NCI-H748 treated with DMSO at 0.1 percent for 48 hours (cell line): ENCODE results near the gene ISG20L2.

Experiments used
- DNase-seq: peaks from one replicate; lab custom pipeline; 2025; lab: John Stamatoyannopoulos, UW

The ISG20L2 gene

DNA sequence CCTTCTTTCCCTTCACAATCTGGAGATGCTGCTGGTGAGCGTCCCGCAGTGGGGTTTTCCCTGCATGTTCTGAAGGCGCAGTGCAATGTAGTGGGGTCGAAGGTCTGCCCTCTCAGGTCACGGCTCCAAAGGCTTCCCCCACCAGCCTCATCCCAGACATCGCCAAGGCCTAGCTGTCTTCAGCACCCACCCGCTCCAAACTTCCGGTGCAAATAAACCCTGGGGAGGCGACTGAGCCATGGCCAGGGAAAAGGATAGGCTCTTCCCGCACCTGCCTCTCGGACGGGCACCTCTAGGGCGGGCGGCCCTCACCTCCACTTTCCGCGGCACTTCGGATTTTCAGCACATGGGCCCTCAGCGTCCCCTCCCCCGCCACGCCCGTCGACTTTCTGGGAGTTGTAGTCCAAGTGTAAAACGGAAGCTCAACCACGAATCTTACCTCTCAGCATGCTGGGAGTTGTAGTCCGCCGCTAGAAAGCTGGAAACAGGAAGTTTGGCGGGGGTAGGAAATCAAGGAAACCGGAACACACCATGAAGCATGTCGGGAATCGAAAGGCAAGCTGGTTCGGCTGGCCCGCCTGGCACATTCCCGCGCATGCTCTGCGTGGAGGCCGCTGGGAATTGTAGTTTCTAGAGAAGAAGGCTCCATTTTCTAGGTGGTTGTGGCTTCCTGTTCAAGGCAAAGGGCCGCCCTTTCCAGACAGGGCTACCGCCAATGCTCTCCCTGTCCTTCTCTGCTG, 12.3 kb upstream of the ISG20L2 start, which contains the start of gene MRPL24:
TSS of gene MRPL24 (minus strand) at position 348 of the 740 bp plus-strand sequence. CDS start 2,384 bp downstream, outside the sequence.
- peak; percentile 99 for DNase-seq

DNA sequence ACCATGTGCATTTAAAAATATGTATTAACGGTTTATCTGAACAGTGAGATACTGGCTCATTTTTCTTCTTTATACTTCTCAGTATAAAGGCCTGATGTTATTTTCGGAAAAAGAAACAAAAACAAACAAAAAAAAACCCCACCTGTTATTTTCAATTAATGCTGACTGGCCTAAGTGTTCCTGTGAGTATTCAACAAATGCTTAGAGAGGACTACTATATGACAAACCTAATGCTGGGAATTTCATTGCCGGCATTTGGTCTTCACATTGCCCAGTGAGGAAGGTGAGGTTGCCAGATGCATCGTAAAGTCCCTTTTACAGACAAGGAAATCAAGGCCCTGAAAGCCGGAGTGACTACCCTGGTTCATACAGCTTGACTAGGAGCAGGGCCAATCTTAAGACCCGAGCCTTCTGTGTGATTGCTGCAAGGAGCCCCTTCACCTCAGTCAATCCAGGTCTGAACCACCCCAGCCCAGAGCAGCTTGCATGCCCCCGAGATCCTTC, 11.7 kb upstream of the ISG20L2 start:
- DNase-seq: no peak

DNA sequence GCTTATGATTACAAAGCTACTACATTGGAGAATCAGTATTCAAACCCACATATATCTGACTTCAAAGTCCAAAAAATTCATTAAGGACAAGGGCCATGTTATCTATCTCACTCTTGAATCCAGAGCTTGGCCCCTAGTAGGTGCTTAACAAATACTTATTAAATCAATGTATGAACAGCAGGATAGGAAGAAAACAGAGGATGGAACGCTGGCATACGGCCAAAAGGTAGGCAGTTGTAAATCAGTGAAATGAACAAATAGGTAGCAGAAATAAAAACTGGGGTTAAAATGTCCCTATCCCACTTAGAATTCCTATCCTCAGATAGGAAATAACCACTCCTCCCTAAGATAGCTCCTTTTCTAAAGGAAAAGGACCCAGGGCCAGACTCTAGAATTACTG, 10.3 kb upstream of the ISG20L2 start:
- DNase-seq: no peak

DNA sequence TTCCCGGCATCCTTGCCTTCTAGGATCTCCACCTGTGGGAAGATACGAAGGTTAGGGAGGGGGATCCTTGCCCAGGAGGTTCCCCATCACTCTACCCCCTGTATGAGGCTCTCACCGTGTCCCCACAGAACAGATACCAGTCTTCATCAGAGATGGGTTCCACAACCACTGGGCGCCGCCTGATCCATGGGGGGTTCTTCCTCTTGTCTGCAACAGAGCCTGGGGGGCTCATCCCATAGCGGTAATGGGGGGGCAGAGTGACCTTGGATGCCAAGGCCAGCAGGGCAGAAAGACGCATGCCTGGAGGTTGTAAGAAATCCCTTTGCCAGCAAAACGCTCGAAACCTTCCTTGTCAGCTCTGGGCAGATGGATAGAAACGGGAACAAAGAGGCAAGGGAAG, 9.8 kb upstream of the ISG20L2 start:
- no peak for DNase-seq

DNA sequence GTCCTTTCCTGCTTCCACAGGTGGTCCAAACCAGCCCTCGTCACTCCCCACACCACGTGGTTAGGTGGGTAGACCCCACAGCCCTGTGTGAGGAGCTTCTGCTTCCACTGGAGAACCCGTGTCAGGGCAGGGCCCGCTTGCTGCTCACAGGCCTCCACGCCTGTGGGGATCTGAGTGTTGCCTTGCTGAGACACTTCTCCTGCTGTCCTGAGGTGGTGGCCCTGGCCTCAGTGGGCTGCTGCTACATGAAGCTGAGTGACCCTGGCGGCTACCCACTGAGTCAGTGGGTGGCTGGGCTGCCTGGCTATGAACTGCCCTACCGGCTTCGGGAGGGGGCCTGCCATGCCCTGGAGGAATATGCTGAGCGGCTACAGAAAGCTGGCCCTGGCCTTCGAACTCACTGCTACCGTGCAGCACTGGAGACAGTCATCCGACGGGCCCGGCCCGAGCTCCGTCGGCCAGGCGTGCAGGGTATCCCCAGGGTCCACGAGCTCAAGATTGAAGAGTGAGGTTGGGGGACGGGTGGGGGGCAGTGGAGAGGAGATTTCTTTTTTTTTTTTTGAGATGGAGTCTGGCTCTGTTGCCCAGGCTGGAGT, 5.5 kb upstream of the ISG20L2 start:
- DNase-seq: no peak

DNA sequence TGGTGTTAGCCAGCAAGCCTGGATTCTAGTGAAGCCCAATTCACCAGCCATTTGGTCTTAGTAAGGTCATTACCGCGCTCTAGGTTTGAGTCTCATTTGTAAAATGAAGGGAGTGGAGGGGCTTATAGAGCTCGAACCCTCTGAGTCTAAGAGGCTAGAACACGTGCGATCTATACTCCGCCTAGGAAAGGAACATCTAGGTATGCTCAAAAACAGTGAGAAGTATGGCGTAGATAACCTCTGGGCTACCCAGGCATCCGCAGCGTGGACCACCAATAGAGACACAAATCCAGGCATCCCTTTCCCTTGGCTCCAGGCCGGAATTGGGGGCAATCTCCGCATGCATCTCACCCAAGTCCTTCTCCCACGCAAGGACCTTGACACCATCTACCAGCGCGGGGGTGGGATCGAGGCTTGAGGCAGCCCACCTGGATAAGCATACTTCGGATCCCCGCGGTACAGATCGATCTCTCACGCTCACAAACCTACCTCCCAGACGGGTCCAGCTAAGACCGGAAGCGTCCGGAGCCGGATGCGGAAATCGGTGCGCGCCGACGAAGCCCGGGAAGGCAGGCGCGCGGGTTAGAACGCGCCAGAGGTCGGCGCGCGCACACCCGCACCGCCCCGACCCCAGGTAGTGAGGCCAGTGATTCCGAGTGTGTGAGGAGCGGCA, 504 bp downstream of the ISG20L2 start, which contains the start of gene METTL25B:
TSS of gene METTL25B (plus strand) at position 544 of the 673 bp plus-strand sequence. CDS start 636 bp downstream, outside the sequence.
- peak; percentile 47 for DNase-seq

DNA sequence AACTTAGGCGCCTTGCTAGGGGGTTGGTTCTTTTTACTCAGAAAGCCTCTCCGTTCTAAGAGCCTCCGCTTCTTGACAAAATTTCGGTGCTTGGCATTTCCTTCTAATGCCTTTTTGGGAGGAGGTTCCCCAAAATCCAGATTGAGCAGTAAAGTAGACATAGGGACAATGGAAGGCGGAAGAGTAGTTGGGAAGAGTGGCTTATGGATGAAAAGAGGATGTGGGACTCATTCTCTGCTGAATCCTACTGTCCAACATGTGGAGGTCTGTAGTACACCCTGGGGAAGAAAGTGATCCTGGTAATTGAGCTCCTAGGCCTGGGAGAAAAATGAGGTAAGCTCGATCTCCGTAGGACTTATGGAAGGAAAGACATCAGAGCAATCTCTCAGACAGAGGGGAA, 1.1 kb downstream of the ISG20L2 start:
- no peak for DNase-seq

DNA sequence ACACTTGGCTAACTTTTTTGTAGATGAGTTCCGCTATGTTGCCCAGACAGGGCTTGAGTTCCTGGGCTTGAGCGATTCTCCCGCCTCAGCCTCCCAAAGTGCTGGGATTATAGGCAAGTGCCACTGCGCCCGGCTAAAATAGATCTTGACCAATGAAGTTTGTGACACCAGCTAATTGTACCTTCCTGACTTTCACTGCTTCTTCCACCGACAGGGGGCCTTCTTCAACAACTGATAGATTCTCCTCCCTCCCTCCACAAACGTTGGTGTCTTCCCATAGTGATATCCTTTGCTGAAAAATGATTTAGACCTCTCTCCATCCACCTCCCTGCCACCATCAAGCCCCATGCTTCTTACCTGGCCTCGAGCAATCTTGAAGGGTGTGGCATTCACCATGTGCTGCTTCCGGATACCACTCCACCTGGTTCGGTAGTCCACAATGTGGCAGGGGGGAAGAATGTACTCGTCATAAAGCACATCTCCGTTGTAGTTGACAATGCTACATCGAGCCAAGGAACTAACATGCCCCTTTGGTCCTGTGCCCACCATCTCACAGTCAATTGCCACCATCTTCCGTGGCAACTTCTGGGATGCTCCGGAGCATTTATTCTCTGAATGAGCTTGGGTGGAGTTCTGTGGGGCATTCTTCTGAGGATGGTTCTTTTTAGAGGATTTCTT, 1.9 kb downstream of the ISG20L2 start:
- DNase-seq: peak; percentile 61

DNA sequence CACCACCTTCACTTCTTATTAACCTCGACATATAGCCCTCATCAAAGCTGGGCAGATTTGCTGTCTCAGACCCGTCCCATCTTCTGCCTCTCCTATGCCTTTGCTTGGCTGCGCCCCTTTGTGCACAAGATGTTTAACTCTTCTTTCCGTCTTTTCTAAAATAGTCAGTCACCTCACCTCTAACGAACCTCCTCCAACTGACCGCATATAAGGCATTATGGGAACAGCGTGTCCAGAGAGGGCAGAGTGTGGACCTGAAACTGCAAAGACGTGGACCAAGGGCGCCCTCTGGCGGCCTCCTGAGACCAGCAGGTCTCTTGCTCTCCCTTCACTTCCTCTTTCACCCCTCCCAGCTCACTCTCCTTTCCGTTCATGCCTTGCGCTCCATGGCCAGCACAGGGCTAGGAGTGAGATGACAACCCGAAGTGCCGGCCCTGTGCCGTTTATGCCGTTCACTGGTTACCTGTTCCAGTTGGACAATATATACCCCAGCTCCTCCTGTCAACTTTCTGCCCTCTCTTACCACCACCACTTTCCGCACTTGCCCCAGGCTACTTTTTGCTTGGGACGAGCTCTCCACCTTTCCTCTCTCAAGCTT, 2.8 kb downstream of the ISG20L2 start:
- DNase-seq: peak; percentile 84

DNA sequence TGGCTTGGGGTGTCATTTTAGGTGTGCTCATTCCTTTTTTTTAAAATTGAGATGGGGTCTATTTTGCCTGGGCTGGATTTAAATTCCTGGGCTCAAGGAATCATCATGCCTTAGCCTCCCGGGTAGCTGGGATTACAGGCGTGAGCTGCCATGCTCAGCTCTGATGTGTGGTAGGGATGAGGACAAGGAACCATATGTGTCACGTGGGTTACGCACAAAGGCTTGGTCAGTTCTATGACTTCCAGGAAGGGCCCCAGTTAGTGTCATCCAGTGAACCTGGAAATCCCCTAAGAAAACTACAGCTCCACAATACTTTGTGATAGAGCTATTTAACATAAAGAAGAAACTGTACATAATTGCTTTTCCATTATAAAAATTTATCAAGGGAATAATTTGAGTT, 7.0 kb downstream of the ISG20L2 start:
- no peak for DNase-seq

DNA sequence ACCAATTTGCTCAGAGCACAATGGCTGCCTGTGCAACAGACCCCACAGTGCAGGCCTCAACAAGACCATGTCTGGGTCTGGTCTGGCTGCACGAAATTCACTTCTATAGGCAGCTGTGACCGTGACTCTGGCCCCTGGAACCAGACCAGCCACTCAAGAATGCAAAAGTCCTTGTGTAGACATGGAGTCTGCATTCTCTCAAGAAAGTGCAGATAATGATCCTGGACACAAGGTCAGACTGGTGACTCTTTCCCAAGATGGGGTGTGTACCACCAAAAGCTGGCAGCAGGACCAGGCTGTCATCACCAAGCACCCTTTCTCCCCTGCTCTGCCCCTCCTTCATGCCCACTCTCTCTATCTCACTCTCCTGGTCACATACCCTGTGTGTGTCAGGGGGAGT, 7.4 kb downstream of the ISG20L2 start:
- no peak for DNase-seq

DNA sequence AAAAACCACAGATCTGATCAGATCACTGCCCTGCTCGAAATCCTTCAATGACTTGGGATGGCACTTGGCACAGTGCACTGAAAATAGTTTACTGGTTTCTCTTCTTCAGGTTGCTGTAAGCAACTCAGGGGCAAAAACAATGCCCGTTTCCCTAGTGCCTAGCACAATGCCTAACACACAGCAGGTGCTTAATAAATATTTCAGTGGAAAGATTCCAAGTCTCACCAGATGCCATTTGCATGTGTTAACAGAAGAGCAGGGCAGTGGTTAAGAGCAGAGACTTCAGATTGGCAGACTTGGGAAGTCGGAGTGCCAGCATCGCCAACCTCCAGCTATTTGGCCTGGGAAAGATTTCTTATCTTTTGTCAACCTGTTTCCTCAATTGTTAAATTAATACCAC, 11.2 kb downstream of the ISG20L2 start:
- DNase-seq: no peak

DNA sequence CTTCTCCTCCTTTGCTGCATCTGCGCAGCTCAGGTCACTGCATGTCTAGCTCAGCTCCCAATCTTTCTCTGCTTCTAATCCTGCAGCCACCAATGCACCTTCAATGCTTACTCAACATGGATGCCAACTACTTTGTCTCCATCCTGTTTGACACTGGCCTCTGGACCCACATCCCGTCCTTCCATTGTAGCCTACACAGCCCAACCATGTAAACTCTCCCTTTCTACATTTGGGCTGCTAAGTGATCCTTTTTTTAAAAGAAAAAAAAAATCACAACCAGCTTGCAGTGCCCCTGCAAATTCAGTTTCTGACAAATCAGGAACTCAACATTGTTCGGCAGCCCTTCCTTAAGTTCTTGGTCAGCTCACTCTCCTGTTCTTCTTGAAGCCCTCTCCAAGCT, 13.7 kb downstream of the ISG20L2 start:
- no peak for DNase-seq

DNA sequence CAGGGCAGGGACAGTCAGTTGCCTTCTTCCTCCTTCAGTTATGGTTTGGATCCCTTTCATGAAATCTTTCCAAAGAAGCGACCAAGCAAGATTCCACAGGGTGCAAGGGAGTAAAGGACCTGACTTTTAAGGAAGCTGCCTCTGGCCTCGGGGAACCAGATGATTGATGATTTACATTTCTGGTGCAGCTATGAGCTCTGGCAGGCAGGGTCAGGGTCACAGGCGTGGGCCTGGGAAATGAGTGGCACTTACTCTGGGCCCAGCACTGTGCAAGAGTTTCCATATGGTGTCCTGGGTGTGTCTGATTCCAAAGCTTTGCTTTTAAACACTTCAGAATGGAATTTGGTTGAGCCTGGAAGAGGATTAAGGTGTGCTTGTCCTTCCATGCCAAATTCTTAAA, 15.9 kb downstream of the ISG20L2 start:
- DNase-seq: no peak

DNA sequence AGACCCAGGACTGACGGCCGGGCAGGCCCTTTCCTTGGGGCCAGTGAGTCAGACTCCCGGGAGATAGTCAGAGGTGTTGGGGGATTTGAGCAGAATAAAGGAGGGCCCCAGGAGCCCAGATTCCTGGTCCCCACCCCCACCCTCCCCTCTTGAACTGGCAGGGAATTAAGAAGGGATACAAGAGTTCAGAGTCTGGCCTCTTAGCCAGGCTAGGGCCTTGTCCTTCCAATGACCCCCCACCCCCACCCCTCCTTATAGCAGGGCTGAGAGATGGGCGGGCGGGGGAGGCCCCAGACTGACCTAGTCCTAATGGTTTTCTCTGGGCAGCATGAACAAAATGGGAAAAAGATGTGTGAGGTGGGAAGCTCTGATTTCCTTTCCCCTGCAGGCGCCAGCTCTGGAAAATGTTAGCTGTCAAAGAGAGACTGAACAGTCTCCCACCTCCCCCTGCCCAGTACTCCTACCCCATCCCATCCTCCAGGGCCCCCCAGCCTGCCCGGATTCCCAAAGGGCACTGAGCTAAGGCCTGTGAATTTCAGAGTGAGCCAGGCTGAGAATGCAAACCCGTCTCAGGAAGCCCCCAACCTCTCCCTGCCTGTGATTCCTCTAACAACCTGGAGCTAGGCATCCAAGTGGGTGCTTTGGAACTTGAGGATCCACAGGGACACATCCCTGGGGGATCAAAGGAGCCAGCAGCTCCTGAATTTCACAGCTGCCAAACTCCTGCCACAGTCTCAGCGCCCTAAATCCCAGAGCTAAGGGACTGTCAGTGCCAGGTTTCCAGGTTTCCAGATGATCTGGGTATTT, 17.4 kb downstream of the ISG20L2 start:
- no peak for DNase-seq

DNA sequence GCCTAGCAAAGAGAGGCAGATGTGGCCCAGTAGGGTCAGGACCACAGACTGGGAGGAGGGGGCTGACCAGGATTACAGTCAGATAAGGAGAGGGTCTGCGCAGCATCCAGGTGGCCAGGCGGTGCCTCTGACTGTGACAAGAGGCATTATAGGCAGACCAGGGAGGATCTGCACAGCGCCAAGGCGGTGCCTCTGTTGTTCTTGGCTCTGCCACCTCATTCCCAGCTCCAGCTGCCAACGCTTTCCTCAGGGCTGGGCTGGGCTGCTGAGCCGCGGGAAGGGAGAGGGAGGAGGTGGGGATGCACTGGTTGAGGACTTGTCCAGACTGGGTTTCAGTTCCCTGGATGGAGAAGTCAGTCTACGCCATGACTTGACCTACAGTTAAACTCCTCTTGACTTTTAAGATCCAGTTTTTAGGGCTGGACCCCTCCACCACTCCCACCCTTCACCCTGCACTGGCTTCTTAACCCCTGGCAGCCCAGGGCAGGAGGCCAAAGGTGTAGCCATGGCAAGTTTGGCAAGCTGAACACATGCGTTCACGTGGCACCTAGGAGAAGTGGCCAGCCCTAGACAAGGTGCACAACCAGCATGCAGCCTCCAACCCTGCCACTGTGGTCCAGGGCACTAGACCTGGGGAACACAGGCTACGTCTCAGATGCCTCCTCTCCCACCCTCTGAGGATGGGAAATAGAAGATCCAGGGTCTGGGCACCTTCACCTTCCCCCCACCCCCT, 18.6 kb downstream of the ISG20L2 start:
- no peak for DNase-seq

DNA sequence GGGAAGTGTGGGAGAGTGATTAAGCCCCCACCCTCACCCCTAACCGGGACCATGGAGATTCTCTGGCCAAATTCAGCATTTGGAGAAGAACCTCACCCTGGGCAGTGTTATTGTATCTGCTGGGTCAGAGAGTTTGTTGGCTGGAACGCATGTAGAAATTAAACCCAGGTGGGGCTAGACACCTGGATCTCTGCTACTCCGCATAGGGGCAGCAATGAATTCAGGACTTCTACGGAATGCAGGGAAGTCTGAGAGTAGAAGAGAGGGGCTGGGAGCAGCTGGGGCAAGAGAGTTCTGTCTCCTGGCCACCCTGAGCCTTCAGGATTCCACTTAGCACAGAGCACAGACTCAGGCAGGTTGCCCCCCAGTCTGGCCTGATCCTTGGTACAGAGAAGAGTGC, 19.5 kb downstream of the ISG20L2 start:
- no peak for DNase-seq

DNA sequence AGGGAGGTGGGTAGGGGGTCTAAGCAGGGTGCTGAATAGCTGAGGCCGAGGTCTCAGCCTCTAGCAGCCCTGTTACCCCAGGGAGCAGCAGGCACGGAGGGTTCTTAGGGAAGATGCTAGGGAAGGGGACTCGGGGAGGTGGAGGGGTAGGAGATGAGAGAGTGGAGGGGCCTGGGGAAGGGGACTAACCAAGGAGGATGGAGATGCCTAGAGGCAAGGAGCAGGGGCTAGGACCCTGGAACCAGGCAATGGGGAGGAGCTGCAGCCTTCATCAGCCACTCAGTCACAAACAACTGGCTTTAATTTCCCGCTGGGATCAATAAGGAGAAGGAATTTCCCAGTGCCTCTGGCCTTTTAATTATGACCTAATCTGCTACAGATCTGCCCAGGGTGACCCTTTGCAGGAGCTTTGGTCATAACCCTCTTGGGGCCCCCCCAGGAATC, 20.3 kb downstream of the ISG20L2 start:
- DNase-seq: no peak

DNA sequence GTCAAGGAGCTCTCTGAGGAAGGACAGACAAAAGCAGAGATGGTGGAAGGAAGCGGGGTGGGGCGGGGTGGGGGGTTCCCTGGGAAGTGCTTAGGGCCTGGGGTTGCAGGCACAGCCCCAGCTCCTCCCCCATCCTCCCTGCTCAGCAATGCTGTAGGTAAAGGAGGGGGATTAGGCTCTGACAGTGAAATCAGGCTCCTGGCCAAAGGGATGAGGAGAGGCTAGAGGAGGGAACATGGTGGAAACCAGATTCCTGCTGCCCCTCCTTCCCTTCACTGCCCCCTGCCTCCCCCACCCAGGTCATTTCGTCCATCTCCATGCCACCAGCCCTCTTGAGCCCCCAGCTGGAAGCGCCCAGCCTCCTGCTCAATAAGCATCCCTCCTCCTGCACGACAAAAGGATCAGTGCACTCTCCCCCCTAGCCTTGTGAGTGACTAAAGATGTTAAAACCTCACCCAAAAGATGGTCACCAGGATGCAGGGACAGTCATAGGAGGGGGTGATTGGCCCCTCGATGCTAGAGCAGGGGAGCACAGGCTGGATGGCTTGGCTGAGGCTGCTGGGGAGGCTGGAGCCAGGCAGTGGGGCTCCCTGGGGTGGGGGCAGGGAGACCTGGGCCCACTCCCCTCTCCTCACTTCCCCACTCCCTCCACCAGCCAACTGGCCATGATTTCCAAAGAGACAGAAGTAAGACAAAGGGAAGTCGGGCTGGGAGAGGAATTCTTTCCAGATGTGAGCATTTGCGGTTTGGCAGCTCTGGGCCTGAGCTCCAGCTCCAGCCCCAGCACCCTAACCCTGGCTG, 20.9 kb downstream of the ISG20L2 start:
- DNase-seq: no peak
